HepG2 (cell line): ENCODE results near the gene BIRC7. TPM values are rescaled to one million over a fixed set of nuclear protein-coding genes. Genes with fewer than 3 reads are reported as not detected.

Experiments
- ZNF232 ChIP-seq: sonication (generic); formaldehyde crosslinking; IDR thresholded peaks from 2 replicates; pipeline ENCODE4 v1.4.0; 2020; ENCODE audit warnings: missing genetic modification reagents, borderline replicate concordance
- ZNF747 ChIP-seq: sonication (generic); formaldehyde crosslinking; IDR thresholded peaks from 2 replicates; pipeline ENCODE4 v1.8.1; 2023; ENCODE audit warnings: missing genetic modification reagents, mild to moderate bottlenecking, borderline replicate concordance
- ZNF879 ChIP-seq: sonication (generic); formaldehyde crosslinking; IDR thresholded peaks from 2 replicates; pipeline ENCODE4 v1.8.1; 2023; ENCODE audit warnings: missing genetic modification reagents
- polyA plus RNA-seq, 8 experiments: library from polyadenylated mRNA; depleted of rRNA in 3 of 8; stranded (reverse) in 7 of 8; unstranded in 1 of 8; fragments of >200 nt; fragmentation: Illumina TruSeq in 4 of 8; extraction: Trizol in 4 of 8; gene quantifications; 2 replicates each; pipeline versions ENCODE4 v1.2.1 to v1.2.3, GENCODE V29; 2011 to 2016; ENCODE audit warnings: low read depth in 4 of 8, missing spikeins in 1 of 8, mixed read lengths in 1 of 8; ENCODE audit not compliant: insufficient read depth in 1 of 8
- total RNA-seq, 5 experiments: library from RNA; depleted of rRNA; stranded (reverse); fragments of >200 nt; fragmentation: Illumina TruSeq; extraction: Trizol; gene quantifications; 2 replicates each; pipeline ENCODE4 v1.2.3, GENCODE V29; 2016; ENCODE audit warnings: low read depth in 1 of 5
- TF ChIP-seq, protein P1 (sequence below): sonication (generic); formaldehyde crosslinking; IDR thresholded peaks from 2 replicates; pipeline ENCODE4 v1.4.0; 2020; ENCODE audit warnings: mild to moderate bottlenecking, missing genetic modification reagents
- TF ChIP-seq, protein P2 (sequence below): sonication (generic); formaldehyde crosslinking; IDR thresholded peaks from 2 replicates; pipeline ENCODE4 v1.4.0; 2020; ENCODE audit warnings: missing genetic modification reagents, borderline replicate concordance
- TF ChIP-seq, protein P3 (sequence below): sonication (generic); formaldehyde crosslinking; IDR thresholded peaks from 2 replicates; pipeline ENCODE4 v1.5.0; 2020; ENCODE audit warnings: mild to moderate bottlenecking, missing genetic modification reagents

Gene BIRC7
- total and polyA plus RNA-seq, 2 of the 13 experiments (the other 11 are each of a cell fraction or from before 2014, with no cell fraction given) = 0.27 to 5.1 TPM

DNA sequence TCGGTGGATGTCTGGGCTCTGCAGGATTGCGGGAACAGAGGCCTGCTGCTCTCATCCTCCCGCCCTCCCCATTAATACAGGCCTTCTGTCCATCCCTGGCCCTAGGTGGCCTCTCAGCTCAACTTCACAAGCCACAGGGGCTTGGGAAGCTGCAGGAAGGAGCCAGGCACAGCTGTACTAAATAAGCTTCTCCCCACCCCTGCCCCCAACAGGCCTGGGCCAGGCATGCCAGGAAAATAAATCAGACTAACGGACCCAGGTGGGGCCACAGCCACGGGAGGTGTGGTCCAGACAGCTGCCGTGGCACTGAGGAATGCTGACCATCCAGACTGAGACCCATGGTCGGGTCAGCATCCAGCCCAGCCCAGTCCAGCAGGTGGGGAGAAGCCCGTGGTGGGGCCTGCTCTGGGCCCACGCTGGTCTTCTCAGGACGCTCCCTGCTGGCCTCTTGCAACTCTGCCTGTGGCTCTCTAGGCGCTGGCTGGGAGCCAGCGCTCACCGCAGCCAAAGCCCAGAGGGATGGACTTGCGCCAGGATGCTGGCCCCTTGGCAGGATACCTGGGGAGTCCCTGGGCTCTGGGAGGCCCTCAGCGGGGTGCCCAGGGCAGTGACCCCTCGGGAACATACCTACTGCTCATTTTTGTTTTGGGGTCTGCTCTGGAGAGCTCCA lies 11.2 kb upstream of the BIRC7 start (continued):
- TF ChIP-seq ZNF747 (CRISPR knock-in tag) (no peak), ZNF879 (CRISPR knock-in tag) (no peak), ZNF232 (CRISPR knock-in tag) (no peak)
- TF ChIP-seq, protein P1, sequence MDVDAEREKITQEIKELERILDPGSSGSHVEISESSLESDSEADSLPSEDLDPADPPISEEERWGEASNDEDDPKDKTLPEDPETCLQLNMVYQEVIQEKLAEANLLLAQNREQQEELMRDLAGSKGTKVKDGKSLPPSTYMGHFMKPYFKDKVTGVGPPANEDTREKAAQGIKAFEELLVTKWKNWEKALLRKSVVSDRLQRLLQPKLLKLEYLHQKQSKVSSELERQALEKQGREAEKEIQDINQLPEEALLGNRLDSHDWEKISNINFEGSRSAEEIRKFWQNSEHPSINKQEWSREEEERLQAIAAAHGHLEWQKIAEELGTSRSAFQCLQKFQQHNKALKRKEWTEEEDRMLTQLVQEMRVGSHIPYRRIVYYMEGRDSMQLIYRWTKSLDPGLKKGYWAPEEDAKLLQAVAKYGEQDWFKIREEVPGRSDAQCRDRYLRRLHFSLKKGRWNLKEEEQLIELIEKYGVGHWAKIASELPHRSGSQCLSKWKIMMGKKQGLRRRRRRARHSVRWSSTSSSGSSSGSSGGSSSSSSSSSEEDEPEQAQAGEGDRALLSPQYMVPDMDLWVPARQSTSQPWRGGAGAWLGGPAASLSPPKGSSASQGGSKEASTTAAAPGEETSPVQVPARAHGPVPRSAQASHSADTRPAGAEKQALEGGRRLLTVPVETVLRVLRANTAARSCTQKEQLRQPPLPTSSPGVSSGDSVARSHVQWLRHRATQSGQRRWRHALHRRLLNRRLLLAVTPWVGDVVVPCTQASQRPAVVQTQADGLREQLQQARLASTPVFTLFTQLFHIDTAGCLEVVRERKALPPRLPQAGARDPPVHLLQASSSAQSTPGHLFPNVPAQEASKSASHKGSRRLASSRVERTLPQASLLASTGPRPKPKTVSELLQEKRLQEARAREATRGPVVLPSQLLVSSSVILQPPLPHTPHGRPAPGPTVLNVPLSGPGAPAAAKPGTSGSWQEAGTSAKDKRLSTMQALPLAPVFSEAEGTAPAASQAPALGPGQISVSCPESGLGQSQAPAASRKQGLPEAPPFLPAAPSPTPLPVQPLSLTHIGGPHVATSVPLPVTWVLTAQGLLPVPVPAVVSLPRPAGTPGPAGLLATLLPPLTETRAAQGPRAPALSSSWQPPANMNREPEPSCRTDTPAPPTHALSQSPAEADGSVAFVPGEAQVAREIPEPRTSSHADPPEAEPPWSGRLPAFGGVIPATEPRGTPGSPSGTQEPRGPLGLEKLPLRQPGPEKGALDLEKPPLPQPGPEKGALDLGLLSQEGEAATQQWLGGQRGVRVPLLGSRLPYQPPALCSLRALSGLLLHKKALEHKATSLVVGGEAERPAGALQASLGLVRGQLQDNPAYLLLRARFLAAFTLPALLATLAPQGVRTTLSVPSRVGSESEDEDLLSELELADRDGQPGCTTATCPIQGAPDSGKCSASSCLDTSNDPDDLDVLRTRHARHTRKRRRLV (CRISPR knock-in tag) = 0 out of 2 replicates have a peak, but pooled peaks have one; percentile 37
- TF ChIP-seq, protein P2, sequence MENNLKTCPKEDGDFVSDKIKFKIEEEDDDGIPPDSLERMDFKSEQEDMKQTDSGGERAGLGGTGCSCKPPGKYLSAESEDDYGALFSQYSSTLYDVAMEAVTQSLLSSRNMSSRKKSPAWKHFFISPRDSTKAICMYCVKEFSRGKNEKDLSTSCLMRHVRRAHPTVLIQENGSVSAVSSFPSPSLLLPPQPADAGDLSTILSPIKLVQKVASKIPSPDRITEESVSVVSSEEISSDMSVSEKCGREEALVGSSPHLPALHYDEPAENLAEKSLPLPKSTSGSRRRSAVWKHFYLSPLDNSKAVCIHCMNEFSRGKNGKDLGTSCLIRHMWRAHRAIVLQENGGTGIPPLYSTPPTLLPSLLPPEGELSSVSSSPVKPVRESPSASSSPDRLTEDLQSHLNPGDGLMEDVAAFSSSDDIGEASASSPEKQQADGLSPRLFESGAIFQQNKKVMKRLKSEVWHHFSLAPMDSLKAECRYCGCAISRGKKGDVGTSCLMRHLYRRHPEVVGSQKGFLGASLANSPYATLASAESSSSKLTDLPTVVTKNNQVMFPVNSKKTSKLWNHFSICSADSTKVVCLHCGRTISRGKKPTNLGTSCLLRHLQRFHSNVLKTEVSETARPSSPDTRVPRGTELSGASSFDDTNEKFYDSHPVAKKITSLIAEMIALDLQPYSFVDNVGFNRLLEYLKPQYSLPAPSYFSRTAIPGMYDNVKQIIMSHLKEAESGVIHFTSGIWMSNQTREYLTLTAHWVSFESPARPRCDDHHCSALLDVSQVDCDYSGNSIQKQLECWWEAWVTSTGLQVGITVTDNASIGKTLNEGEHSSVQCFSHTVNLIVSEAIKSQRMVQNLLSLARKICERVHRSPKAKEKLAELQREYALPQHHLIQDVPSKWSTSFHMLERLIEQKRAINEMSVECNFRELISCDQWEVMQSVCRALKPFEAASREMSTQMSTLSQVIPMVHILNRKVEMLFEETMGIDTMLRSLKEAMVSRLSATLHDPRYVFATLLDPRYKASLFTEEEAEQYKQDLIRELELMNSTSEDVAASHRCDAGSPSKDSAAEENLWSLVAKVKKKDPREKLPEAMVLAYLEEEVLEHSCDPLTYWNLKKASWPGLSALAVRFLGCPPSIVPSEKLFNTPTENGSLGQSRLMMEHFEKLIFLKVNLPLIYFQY (CRISPR knock-in tag) = 0 out of 2 replicates have a peak, but pooled peaks have one; percentile 44
- TF ChIP-seq, protein P3, sequence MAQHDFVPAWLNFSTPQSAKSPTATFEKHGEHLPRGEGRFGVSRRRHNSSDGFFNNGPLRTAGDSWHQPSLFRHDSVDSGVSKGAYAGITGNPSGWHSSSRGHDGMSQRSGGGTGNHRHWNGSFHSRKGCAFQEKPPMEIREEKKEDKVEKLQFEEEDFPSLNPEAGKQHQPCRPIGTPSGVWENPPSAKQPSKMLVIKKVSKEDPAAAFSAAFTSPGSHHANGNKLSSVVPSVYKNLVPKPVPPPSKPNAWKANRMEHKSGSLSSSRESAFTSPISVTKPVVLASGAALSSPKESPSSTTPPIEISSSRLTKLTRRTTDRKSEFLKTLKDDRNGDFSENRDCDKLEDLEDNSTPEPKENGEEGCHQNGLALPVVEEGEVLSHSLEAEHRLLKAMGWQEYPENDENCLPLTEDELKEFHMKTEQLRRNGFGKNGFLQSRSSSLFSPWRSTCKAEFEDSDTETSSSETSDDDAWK (CRISPR knock-in tag) = no peak
